Liver (tissue), 9 donors: ENCODE data around the gene SETD3. TPM values are rescaled to one million over a fixed set of nuclear protein-coding genes. Genes with fewer than 3 reads are reported as not detected.

ENCODE experiments used
- DNase-seq: peaks from one replicate; pipeline ENCODE4 v3.0.0-alpha.2; 2017; ENCODE audit warnings: low spot score
- H3K27ac ChIP-seq, 2 donors: one replicate each; pipeline ENCODE4 v1.7.0; 2013; ENCODE audit warnings: inconsistent platforms in 2 of 2, low read length in 2 of 2, control low read depth in 1 of 2, low read depth in 1 of 2, mild to moderate bottlenecking in 1 of 2
- H3K27me3 ChIP-seq, 4 donors: one replicate each; pipeline versions ENCODE4 v1.6.1 to v1.7.0; 2013; ENCODE audit warnings: low read length in 3 of 4, inconsistent platforms in 1 of 4, mild to moderate bottlenecking in 1 of 4, moderate library complexity in 1 of 4; ENCODE audit not compliant: control insufficient read depth in 4 of 4, insufficient read depth in 4 of 4
- H3K36me3 ChIP-seq, 4 donors: one replicate each; pipeline versions ENCODE4 v1.6.1 to v1.7.0; 2013; ENCODE audit warnings: low read length in 3 of 4, mild to moderate bottlenecking in 3 of 4, low read depth in 1 of 4, moderate library complexity in 1 of 4; ENCODE audit not compliant: control insufficient read depth in 4 of 4, insufficient read depth in 3 of 4
- H3K4me1 ChIP-seq, 4 donors: one replicate each; pipeline versions ENCODE4 v1.6.1 to v1.7.0; 2013; ENCODE audit warnings: low read length in 3 of 4, mild to moderate bottlenecking in 3 of 4, moderate library complexity in 1 of 4; ENCODE audit not compliant: control insufficient read depth in 4 of 4, insufficient read depth in 4 of 4
- H3K4me3 ChIP-seq, 3 donors: one replicate each; pipeline versions ENCODE4 v1.6.1 to v1.7.0; 2013; ENCODE audit warnings: low read length in 3 of 3, control low read depth in 1 of 3, low read depth in 1 of 3, mild to moderate bottlenecking in 1 of 3
- H3K9ac ChIP-seq, 2 donors: one replicate each; pipeline ENCODE4 v1.7.0; 2013; ENCODE audit warnings: low read length in 2 of 2, mild to moderate bottlenecking in 2 of 2, moderate library complexity in 2 of 2, control low read depth in 1 of 2, low read depth in 1 of 2
- H3K9me3 ChIP-seq, 4 donors: one replicate each; pipeline versions ENCODE4 v1.6.1 to v1.7.0; 2013; ENCODE audit warnings: low read length in 3 of 4; ENCODE audit not compliant: control insufficient read depth in 4 of 4
- ATF3 ChIP-seq: IDR thresholded peaks from 2 replicates; pipeline ENCODE4 v1.6.1; 2016; ENCODE audit warnings: antibody characterized with exemption
- CTCF ChIP-seq: fragments of 150-350 bp; IDR thresholded peaks from 2 replicates; pipeline ENCODE4 v1.5.1; 2017; ENCODE audit warnings: improper control_type of control experiment, low read depth, low read length; ENCODE audit not compliant: missing input control
- EGR1 ChIP-seq, 2 donors: IDR thresholded peaks; 2 replicates each; pipeline ENCODE4 v1.6.1; 2016 to 2018; ENCODE audit warnings: antibody characterized with exemption in 2 of 2, low read depth in 2 of 2
- FOXA1 ChIP-seq: IDR thresholded peaks from 2 replicates; pipeline ENCODE4 v1.6.1; 2016; ENCODE audit warnings: antibody characterized with exemption
- FOXA2 ChIP-seq: IDR thresholded peaks from 2 replicates; pipeline ENCODE4 v1.6.1; 2016; ENCODE audit warnings: antibody characterized with exemption
- GABPA ChIP-seq, 2 donors: IDR thresholded peaks in 1 of 2; conservative IDR thresholded peaks in 1 of 2; 2 replicates each; pipeline ENCODE4 v1.6.1; 2016; ENCODE audit warnings: antibody characterized with exemption in 2 of 2, mild to moderate bottlenecking in 1 of 2, moderate library complexity in 1 of 2
- HNF4G ChIP-seq: IDR thresholded peaks from 2 replicates; pipeline ENCODE4 v1.6.1; 2016; ENCODE audit warnings: antibody characterized with exemption
- JUND ChIP-seq, 2 donors: IDR thresholded peaks; 2 replicates each; pipeline ENCODE4 v1.6.1; 2016; ENCODE audit warnings: antibody characterized with exemption in 2 of 2
- MAX ChIP-seq: IDR thresholded peaks from 2 replicates; pipeline ENCODE4 v1.6.1; 2016; ENCODE audit warnings: antibody characterized with exemption
- RAD21 ChIP-seq, 2 donors: IDR thresholded peaks; 2 replicates each; pipeline ENCODE4 v1.6.1; 2016; ENCODE audit warnings: antibody characterized with exemption in 2 of 2, mild to moderate bottlenecking in 2 of 2
- REST ChIP-seq: IDR thresholded peaks from 2 replicates; pipeline ENCODE4 v1.6.1; 2016; ENCODE audit warnings: antibody characterized with exemption, mild to moderate bottlenecking
- SP1 ChIP-seq: IDR thresholded peaks from 2 replicates; pipeline ENCODE4 v1.6.1; 2018; ENCODE audit warnings: antibody characterized with exemption, mild to moderate bottlenecking
- TAF1 ChIP-seq: conservative IDR thresholded peaks from 2 replicates; pipeline ENCODE4 v1.6.1; 2016; ENCODE audit warnings: antibody characterized with exemption, mild to moderate bottlenecking
- YY1 ChIP-seq: IDR thresholded peaks from 2 replicates; pipeline ENCODE4 v1.6.1; 2016; ENCODE audit warnings: antibody characterized with exemption, mild to moderate bottlenecking
- ZBTB33 ChIP-seq: IDR thresholded peaks from 2 replicates; pipeline ENCODE4 v1.6.1; 2016; ENCODE audit warnings: antibody characterized with exemption
- WGBS: extraction: QIAGEN DNeasy Blood & Tissue Kit; methylation state at CpG from one replicate; pipeline ENCODE4 v1.1.7; 2013; 5-methylcytosine and 5-hydroxymethylcytosine counted together
- polyA plus RNA-seq, 2 donors: library from polyadenylated mRNA; stranded (reverse) in 1 of 2; unstranded in 1 of 2; fragments of 200-250 nt in 1 of 2; fragments of >200 nt in 1 of 2; fragmentation: Nextera tagmentation in 1 of 2; extraction: Ambion mirVana in 1 of 2; gene quantifications; one replicate each; pipeline versions ENCODE4 v1.2.1 to v1.2.3, GENCODE V29; 2013 to 2015
- total RNA-seq, 2 donors: library from RNA; depleted of rRNA; stranded (reverse); fragments of >200 nt; gene quantifications; one replicate each; pipeline ENCODE4 v1.2.3, GENCODE V29; 2014
- donor health status: healthy.
- donor health status: healthy.
- donor health status: healthy.
- donor health status: healthy.
- donor health status: healthy.

The SETD3 gene
- total and polyA plus RNA-seq, 4 donors = 18.7 to 39.7 (median 19.4) TPM

GRCh38 chr14:99351166-99352007 lies 129.3 kb downstream of the SETD3 start (continued):
- TF ChIP-seq FOXA2 (no peak), MAX (no peak), YY1 (no peak), GABPA (IDR thresholded peaks at IDR 0.05 in 1 of 2, conservative IDR thresholded peaks at IDR 0.05 in 1 of 2) (no peak), HNF4G (no peak), ATF3 (no peak)

- TF ChIP-seq FOXA1 = no peak
- TF ChIP-seq EGR1 (IDR thresholded peaks at IDR 0.05; ENCODE audit: low read depth in 2 of 2) = no peak
- no peak for TF ChIP-seq JUND (IDR thresholded peaks at IDR 0.05)
- no peak for TF ChIP-seq ZBTB33
- no peaks in the 10 kb centered on the region for H3K36me3 ChIP-seq
- WGBS = 91% methylated on average over 12 of the region's 12 CpGs
- no peak overlapping the region for H3K27ac ChIP-seq
- H3K4me3 ChIP-seq = no peak overlapping the region
- no peaks in the 10 kb centered on the region for H3K4me1 ChIP-seq
- no peaks in the 10 kb centered on the region for H3K9me3 ChIP-seq
- DNase-seq = no peak
- no peak overlapping the region for H3K9ac ChIP-seq
- no peaks in the 10 kb centered on the region for H3K27me3 ChIP-seq
These were observed 129.9 kb downstream of the SETD3 start for GRCh38 chr14:99350751-99351150.

GRCh38 chr14:99349721-99350495 lies 130.8 kb downstream of the SETD3 start:
- H3K36me3 ChIP-seq = no peaks in the 10 kb centered on the region
- H3K4me1 ChIP-seq = no peaks in the 10 kb centered on the region
- H3K9me3 ChIP-seq = no peaks in the 10 kb centered on the region
- no peak for DNase-seq
- no peak overlapping the region for H3K27ac ChIP-seq
- no peaks in the 10 kb centered on the region for H3K27me3 ChIP-seq
- 92% methylated on average over 13 of the region's 13 CpGs for WGBS
- no peak for TF ChIP-seq YY1
- no peak for TF ChIP-seq FOXA1
- no peak for TF ChIP-seq SP1
- no peak for TF ChIP-seq ATF3
- no peak for TF ChIP-seq CTCF
- no peak for TF ChIP-seq REST
- no peak for TF ChIP-seq MAX
- TF ChIP-seq FOXA2 = no peak
- no peak for TF ChIP-seq JUND (IDR thresholded peaks at IDR 0.05)
- no peak for TF ChIP-seq RAD21 (IDR thresholded peaks at IDR 0.05)
- TF ChIP-seq ZBTB33 = no peak
- no peak for TF ChIP-seq GABPA (IDR thresholded peaks at IDR 0.05 in 1 of 2, conservative IDR thresholded peaks at IDR 0.05 in 1 of 2)
- TF ChIP-seq TAF1 = no peak
- no peak overlapping the region for H3K9ac ChIP-seq
- H3K4me3 ChIP-seq = no peak overlapping the region
